GM18505 (cell line): ENCODE data around the gene DFFB.

Experiments used
- ATAC-seq: cut with Tn5 transposase; IDR thresholded peaks from one replicate; pipeline ENCODE4 v1.9.1; 2021; ENCODE audit not compliant: unreplicated experiment
- POLR2A ChIP-seq: IDR thresholded peaks from 4 replicates; pipeline ENCODE4 v1.6.1; 2011; ENCODE audit warnings: borderline replicate concordance; ENCODE audit not compliant: insufficient read depth, insufficient read length; ENCODE audit errors: extremely low read depth

DFFB gene

DNA sequence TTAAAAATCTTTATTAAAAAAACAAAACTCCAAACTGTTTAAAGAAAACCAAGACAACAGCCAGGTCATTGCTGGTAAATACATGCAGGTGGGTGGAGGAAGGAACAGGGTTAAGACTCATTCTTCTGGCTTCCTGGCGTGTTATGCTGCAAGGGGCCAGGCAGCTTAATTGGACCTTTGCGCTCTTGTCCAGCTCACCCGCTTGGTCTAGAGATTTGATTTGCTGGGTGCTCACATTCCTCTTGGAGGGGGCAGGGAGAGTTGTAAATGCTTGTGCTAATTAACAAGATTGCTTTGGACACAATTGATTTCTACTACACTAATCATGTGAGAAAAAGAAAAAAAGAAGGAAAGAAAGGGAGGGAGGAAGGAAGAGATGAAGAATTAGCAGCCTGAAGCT is 10.7 kb upstream of the DFFB start:
- TF ChIP-seq POLR2A: no peak
- ATAC-seq: no peak

DNA sequence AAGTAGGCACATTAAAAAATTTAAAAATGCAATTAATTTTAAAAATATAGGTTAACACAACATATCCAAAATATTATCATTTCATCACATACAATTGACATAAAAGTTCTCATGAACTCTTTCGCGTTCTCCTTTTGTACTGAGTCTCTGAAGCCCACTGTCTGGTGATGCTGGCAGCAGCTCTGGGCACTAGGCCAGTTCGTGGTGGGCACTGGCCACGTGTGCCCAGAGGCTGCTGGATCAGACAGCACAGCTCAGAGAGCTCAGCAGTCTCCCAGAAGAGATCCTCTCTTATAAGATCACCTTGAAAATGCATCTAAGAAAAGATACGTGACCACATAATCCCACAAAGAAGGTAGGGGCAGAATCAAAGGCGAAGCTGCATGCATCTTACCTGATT is 10.2 kb upstream of the DFFB start:
- no peak for TF ChIP-seq POLR2A
- ATAC-seq: no peak

DNA sequence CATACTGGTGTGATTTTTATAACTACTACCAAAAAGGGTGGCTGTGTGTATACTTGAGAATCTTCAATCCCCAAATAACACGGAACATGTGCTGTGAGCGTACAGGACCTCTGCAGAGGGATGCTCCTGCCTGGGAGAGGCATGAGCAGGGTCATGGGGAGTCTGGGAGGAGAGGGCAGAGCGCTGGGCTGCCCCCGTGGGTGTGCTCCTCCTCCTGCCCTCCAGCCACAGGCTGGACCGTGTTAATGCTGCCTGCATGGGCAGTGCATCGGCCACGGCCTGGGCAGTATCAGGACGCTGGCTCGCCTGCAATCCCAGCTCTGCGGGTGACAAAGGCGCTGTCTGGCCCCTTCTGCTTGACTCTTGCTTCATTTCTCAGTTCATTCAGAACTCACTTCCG is 6.4 kb upstream of the DFFB start:
- TF ChIP-seq POLR2A: no peak
- no peak for ATAC-seq

DNA sequence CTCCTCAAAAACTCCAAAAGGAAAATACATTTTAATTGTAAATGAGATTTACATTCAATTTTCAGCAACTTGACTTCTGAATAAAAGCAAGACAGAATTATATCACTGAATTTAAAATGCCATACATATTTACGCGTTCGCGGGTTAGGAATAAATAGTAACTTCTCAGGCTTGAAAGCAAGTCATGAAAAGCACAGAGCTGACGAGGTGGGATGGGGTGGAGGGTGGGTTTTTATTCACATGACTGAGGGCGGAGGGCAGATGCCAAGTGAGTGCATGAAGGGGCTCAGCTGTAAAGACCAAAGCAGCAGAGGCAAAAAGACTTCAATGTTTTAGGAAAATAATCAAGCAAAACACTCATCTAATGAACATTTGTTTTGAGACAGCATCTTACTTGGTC is 6.0 kb upstream of the DFFB start:
- no peak for ATAC-seq
- TF ChIP-seq POLR2A: no peak

DNA sequence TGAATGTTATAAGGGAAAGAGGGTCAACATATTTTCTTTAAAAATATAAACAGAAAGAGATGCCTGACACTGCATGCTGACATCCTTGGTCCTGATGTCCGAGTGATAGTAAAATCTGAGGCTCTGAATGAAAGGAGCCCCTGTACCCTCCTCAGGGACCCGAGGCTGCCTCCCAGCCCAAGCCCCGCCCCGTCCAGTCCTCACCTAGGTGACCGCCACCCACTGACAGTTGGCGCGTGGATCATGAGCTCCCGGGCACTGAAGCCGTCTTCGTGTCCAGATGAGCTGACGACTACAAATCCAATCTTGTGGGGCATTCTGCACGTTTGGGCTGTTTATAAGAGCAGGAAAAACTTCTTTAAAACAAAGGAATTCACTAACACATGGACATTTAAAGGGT is 5.2 kb upstream of the DFFB start:
- ATAC-seq: no peak
- no peak for TF ChIP-seq POLR2A

DNA sequence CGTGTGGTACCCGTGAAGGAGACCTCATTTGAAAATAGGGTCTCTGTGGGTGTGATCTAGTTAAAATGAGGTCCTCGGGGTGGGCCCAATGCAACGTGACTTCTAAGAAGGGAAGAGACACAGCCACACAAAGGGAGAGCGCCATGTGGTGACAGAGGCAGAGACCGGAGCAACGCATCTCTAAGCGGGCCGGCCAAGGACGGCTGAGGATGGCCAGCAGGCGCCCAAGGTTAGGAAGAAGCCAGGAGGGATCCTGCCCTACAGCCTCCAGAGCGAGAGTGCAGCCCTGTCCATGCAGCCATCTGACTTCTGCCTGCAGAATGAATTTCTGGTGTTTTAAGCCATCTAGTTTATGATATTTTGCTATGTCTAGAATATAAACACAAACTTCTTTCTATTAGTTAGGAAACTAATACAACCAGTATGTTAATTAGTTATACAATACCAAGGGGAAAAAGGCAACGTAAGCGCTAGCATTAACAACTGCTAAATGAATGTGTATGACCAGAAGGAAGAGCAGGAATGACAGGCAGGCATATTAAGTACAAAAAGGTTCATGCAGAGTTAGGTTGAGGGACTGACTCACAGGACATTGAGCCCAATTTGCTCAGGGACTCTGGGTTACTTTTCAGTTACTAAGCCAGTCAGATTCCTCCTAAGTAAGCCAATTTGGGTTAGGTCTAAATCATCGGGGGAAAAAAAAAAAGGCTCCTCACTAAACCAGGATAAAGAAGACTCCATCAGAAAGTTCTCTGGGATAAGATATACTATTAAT is 4.4 kb upstream of the DFFB start:
- no peak for ATAC-seq
- no peak for TF ChIP-seq POLR2A

DNA sequence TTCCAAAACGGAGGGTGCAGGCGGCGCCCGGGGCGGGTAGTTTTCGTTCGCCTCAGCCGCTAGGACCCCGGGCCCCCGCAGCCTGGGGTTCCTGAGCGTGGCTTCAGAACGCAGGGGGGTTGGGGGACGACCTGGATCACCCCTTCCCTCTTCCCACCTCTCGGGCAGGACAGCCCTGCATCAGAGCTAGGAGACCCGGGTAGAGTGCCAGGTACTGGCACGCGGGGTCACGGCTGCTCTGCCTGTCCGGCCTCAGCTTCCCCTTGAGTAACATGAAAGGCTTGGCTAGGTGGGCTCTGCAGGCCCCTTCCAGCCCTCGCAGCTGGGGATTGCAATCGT is 484 bp downstream of the DFFB start:
- no peak for TF ChIP-seq POLR2A
- no peak for ATAC-seq

DNA sequence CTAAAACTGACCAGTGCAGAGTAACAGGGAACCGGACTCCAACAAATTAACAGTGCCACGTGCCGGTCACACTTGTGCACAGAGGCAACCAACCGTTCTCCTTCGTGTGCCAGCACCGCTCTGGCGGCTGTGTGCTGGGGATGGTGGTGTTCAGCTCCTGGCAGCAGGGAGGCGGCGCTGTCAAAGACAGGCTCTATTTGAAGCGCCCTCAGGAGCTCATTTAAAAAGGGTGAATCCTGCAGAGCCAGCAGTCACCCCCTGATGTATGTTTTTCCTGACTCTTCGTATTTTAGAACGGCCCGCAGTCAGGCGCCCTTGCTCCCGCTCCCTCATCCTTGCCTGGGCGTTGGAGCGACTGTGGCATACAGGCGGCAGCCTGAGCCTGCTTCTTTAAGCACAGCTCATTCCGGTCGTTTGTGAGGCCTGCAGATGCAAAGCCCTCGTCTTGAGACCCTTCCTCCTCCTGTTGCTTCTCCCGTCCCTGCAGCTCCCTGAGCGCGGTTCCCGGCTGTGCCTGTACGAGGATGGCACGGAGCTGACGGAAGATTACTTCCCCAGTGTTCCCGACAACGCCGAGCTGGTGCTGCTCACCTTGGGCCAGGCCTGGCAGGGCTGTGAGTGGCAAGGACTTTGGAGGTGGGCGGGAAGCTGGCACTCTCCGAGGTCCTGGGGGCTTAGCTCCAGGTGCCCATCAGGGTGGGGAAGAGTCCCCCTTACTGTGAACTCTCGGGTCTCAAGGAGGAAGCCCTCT is 1.1 kb downstream of the DFFB start:
- no peak for TF ChIP-seq POLR2A
- no peak for ATAC-seq

DNA sequence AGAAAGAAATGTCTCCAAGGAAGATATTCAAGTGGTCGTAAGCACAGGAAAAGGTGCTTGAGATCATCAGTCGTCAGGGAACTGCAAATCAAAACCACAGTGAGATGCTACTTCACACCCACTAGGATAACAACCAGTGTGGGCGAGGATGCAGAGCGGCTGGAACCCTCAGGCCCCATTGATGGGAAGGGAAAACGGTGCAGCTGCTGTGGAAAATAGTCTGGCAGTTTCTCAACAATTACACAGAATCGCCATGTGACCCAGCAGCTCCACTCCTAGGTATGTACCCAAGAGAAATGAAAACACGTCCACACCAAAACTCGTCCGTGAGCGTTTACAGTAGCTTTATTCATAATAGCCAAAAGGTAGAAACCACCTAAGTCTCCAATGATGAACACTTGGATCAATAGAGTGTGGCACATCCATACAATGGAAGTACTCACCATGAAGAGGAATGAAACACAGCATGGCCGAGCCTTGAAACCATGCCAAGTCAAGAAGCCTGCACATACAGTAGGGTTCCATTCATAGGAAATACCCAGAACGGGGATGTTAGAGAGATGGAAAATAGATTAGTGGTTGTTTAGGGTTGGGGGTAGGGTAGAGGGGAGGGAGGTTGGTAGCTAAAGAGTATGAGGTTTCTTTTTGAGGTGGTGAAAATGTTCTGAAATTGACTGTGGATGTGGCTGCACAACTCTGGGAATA is 6.1 kb downstream of the DFFB start:
- no peak for TF ChIP-seq POLR2A
- ATAC-seq: no peak

DNA sequence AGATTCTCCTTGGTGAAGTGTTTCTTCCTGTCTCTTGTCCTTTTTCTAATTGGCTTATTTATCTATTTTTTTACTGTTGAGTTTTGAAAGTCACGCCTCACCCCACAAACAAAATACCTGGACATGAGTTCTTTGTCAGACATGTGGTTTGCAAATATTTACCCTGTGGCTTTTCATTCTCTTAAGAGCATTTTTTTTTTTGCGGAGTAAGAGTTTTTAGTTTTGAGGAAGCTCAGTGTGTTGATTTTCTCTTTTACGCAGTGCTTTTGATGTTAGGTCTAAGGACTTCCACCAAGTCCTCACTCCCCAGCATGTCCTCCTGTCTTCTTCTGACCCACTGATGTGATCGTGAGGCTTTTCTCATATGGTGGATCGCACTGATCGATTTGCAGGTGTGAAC is 7.6 kb downstream of the DFFB start:
- ATAC-seq: no peak
- no peak for TF ChIP-seq POLR2A

DNA sequence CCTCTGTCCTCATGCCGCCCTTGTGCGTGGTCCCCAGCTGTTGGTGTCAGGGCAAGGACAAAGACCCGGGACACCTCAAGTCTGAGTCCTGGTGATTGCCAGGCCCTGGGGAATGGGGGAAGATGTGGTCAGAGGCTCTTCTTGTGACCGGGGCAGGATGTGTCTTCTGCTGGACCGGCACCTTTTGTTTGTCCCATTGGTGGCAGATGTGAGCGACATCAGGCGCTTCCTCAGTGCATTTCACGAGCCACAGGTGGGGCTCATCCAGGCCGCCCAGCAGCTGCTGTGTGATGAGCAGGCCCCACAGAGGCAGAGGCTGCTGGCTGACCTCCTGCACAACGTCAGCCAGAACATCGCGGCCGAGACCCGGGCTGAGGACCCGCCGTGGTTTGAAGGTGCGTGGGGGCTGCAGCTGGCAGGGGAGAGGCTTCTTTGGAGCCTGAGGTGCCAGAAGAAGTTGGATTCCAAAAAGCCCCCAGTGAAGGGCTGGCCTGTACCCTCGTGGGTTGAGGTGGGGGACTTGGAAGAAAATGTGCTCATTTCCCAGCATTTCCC is 8.4 kb downstream of the DFFB start:
- no peak for ATAC-seq
- TF ChIP-seq POLR2A: no peak

DNA sequence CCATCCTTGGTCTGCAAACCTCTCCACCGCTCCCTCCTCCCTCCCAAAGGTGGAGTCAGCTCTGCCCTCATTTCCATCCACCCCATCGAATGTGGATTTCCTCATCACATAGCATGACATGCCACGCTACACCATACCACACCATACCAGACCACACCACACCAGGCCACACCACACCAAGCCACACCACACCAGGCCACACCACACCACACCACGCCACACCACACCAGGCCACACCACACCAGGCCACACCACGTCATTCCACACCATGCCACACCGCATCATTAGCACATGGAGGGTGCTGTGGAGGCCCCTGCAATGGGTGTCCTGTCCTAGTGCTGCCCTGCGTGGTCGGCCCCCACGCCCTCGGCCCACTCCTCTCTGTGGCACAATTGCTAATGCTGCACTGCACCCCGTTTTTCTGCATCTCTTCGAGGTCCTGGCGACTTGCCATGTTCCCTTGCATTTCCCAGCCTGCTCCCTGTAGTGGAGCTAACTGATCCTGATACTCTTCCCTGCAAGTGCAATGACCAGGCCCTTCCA is 11.3 kb downstream of the DFFB start:
- no peak for TF ChIP-seq POLR2A
- no peak for ATAC-seq

DNA sequence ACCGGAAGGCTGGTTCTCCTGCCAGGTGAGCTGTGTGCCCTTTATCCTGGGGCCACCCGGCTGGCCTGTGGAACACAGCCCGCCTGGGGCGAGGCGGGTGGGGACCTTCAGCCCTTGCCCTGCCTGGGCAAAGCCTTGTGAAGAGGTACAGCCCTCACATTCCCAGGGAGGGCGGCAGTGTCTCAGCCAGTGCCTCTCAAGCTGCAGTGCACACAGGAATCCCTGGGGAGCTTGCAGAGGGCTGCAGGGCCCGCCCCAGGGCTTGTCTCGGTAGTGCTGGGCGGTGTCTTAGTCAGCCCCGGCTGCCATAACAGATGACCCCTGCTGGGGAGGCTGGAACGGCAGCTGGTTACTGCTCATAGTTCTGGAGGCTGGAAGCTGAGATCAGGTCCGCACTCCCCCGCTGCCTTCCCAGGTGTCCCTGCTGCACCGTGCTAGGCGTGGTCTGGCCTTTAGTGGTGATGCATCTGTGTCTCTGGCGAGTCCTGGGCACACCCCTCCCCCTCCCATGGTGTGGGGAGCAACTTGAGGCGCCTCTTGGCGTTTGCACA is 12.6 kb downstream of the DFFB start:
- no peak for TF ChIP-seq POLR2A
- no peak for ATAC-seq

DNA sequence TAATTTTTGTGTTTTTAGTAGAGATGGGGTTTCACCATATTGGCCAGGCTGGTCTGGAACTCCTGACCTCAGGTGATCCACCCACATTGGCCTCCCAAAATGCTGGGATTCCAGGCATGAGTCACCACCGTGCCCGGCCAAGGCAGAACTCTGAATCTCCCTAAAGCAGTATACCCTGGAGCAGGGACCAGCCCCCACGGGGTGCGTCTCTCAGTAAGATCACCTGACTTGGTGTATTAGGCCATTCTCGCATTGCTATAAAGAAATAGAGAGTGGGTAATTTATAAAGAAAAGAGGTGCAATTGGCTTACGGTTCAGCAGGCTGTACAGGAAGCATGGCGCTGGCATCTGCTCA is 14.2 kb downstream of the DFFB start:
- no peak for TF ChIP-seq POLR2A
- ATAC-seq: no peak

DNA sequence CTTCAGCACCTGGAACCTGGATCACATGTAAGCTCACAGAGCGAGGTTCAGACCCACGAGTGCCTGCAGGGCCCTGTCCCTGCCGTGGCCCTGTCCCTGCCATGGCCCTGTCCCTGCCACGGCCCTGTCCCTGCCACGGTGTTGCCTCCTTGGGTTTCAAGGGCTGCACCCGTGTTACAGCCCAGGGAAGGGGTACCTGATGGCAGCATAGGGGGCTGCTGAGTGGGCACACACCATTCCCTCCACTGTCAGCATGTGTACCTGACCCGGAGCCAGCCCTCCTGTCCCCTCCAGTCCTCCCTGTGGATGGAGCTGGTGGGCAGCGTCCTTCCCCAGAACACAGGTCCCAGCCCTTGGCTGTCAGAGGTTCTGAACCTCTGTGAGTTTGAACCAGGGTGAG is 15.3 kb downstream of the DFFB start:
- no peak for TF ChIP-seq POLR2A
- no peak for ATAC-seq
